Activated CD4-positive, alpha-beta T cell treated with anti-CD3 and anti-CD28 coated beads, Interleukin-2, Interleukin-4, amounts not matched to agents 100 ng/mL and 50 ng/mL, durations not matched to agents 16 hours and 8 hours (primary cell): Measurements from ENCODE around the gene IL16.
"Not testable (repeated sequence)": the region's sequence is repeated elsewhere in the genome, so short reads cannot be mapped to it uniquely, and the experiment has no call there.

Source experiments
- DNase-seq: peaks from one replicate; pipeline ENCODE4 v3.0.0-alpha.2; 2020; ENCODE audit warnings: low spot score

The IL16 gene

DNA sequence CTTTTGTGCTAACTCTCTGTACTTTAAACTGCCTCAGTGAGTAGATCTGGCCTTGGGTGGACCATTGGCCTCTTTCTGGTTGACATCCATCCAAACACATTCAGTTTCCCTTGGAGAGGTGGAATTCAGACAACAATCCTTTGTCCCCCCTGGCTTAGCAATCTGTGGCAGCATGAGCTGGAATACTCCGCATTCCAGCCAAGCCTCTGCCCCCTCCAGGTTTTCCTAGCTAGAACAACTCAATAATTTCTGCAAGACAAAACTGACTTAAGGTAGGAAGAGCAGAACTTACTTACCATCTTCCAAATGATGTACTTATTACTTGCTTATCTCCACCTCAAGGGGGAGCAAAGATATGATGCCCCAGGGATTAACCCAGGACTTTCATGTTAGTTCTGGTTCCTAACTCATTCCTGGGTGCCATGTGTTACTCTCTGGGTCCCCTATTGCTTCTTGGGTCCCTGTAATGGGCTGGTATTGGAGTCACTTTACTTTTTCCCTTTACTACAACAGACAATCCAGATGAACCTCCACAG is 21.8 kb upstream of the IL16 start:
- no peak for DNase-seq

DNA sequence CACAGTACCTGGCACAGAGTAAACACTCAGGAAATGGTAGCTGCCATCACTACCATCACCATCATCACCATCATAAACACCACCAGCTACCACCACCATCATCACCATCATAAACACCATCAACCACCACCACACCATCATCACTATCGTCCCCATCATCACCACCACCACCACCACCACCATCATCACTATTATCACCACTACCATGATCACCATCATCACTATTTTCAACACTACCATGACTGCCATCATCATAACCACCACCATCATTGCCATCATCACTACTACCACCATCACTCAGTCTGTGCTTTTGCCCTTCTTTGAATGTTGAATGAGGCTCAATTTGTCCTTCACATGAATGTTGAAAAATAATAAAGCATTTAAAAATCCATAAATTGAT is 21.2 kb upstream of the IL16 start:
- DNase-seq = no peak

DNA sequence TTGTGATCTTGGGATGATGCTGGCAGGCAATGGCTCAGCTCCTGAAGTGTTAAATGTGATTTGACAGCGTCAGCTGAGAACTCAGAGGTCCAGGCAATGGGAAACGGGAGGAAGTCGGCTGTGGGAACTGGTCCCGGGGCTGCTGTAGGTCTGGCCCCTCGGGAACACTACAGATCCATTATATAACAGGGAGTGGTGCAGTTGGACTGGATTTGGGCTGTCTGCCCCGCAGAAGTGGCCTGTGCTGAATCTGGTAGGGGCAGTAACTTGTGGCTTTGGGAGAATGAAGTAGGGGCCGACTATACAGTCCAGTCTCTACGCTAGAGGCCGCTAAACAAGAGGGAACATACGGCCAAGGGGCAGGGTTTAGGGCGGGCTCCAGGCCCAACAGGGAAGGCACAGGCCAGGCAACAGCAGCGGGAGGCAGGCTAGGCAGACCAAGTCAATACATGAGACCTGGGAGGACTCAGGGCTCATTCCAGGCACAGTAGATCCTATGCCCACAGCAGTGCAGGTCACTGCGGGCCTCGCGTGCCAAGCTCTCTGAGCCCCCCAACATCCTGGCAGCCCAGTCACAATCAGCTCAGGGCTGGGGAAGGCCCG is 20.3 kb upstream of the IL16 start:
- DNase-seq = no peak

DNA sequence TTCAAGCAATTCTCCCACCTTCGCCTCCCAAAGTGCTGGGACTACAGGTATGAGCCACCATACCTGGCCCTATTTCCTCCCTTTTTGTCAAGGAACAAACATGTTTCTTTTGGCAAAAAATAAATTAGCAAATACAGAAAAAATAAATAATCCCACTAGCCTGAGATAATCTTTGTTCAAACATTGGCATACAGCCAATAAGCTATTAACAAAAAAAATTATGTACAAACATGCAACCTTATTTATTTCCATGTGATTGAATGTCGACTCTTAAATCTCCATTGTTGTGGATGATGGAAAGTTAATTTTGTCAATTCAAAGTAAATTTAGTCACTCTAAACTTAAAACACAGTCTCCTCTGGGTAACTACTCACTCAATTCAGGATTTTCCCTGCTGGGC is 18.3 kb upstream of the IL16 start:
- DNase-seq = no peak

DNA sequence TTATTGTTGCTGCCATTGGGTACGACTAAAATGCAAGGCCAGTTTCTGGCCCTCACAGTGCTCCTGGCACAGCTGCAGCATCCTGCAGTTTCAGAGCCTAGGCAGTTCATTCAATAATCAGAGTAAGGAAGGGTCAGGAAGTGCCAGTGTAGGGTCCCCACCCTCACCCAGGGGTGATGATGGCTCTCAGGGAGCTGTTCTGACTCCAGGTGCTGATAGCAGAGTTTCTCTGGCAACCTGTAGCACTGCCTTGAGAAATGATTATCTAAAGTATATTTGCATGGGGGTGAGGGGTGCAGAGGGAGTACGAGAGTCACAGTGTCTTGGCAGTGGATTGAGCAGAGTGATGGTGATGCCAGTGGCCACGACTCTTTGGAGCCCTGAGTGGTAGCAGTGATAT is 15.5 kb upstream of the IL16 start:
- no peak for DNase-seq

DNA sequence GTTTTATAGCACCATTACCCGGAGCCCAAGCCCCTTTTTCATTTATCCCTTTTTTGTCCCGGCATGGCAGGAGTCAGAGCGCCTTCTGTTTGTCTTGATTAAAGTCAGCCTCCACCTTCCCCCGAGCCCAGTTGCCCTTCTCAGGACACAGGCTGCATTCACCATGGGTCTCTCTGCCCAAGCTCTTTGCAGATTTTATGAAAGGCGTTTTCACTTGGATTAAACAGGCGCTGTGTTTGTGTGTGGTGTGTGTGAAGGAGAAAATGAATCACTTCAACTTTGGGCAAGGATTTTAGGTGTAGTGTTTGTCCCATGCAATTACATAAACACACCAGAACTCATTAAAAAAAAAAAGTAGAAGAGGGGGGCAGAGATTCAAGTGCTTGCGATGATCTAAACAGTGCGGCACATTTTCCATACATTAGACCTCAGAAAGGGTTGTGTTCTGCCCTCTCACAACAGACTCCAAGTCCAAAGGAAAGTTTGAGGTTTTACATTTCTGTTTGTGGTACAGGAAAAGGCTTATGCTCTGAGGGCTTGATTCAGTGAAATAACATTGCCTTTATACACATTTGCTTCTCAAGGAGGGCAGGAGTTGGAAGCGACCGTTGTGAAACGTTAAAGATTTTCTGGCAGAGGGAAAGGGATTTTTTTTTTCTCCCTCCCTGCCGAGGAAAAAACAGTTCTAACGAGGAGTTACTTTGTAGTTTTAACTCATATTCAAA is 14.5 kb upstream of the IL16 start:
- no peak for DNase-seq

DNA sequence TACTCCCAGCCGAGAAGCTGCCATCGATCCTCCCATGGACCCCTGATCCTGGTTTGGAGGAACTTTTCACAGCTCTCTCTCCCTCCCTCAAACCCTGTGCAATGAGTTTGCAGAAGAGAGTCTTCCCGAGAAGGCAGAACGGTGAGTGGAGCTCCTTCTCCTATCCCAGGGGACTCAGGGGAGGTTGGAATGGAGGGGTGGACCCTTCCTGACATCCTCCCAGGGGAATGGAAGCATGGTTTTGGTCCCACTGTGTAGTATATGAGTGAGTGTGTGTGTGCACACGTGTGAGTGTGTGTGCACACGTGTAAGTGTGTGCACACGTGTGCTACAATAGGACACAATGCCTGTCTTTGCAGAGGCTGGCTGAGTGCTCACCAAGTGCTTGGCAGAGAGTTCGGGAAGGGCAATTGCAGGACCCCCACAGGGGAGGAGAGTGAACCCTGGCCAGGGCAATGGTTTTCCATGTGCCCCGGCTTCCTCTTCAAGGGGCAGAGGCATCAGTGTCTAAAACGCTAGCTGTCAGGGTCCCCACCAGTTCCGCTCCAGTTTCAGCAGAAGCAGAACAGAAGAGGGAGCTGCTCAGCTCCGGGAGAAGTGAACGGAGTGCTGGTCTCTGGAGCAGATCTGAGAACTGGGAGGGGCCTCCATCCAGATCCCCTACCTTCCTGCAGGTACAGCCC is 13.8 kb upstream of the IL16 start:
- no peak for DNase-seq

DNA sequence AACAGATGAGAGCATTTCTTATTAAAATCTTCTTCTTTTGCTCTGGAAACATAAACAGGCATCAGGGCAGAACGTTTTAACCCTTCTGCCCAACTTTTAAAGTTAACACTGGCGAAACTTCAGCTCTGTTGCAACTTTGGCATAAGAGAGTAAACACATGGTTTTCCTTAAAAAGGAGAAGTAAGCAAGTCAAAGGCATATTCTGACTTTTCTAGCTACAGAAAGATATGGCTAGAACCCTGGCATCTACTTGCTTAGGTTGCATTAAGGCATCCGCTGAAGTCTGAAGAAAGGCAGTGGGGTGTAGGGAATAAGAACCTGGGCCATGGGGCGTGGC is 13.3 kb upstream of the IL16 start:
- DNase-seq = no peak

DNA sequence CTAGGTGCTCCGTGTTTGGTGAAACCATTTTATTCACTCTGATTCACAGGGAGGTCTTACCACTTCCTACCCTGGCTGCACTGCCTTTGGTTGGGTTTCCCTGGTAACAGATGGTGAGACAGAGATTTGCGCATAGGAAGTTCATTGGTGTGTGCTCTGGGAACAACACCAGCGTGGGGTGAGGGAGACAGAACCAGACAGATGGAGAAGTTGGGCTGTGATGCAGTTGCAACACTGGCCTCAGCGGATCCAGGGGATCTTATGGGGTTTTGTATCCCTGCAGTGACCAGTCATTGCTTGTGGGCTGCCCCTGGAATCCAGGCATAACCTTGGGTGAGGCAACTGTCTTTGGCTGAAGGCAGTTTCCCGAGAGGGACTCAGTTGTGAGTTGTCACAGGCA is 12.5 kb upstream of the IL16 start:
- no peak for DNase-seq

DNA sequence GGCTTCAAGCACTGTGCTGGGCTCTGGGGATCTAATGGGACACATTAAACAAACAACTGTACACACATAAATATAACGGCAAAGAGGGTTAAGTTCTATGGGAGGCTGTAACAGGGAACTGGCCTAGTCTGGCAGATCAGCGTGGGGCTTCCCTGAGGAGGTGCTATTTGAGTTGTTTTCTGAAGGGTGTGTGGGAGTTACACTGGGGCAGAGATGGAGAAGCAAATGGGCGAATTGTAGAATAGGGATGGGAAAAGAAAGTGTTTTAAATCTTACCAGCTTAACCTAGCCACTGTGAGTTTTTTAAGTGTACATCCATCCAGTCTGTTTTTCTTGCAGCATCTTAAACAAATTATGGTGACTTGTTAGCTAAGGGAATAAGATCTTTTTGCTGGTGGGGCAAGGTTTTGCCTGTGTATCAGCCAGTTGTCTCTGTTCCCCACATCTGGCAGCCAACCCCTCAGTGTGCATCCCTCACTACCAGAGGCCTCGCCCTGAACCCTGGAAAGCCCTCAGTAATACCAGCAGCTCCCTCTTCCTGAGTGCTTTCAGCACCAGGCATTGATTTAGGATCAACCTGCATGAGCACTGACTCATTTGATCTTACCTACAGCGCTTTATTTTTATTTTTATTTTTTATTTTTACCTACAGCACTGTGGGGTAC is 10.9 kb upstream of the IL16 start:
- no peak for DNase-seq

DNA sequence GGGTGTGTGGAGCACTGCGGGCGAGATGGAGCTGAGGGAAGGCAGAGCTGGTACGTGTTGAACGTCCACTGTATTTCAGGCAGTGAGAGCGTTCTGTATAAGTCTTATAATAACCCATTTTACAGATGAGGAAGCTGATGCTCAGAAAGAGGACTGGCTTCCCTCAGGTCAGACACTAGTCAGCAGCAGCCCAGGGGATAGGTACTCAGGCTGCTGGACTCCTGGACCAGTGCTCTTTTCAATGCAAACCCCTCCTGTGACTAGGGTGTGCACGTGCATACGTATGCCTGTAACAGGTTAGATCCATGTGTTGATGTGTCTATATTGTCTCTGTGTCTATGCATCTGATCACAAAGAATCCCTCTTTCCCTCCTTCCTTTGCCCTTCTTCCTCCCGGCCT is 8.3 kb upstream of the IL16 start:
- DNase-seq = no peak

DNA sequence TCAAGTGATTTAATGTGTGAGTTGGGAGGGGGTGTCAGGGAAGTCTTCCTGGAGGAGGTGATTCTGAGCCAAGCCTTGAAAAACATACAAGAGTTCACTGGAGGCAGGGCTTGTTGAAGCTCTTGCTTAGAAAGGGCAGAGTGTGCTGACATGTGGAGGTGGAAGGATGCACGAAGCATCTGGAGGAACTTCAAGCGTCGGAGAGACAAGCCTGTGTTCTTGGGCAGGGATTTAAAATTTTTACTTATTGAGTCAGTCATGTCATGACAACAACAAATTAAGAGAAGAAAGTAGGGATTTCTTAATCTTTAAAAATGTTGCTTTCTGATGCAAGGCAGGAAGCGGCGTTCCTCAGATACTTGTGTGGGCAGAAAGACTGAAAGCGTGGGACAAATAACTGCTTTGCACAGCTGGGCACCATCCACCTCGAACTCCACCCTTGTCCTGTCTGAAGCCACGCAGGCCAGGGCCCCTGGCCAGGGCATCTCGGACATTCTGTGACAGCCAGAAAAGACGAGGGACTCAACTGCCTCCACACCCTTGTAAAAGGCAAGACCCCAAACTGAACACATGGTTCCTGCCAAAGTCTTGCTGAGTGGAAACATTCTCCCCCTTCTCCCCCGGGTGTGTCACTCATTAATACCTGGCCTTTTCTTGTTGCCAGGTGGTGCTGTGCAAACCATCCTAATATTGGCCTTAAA is 6.9 kb upstream of the IL16 start:
- no peak for DNase-seq

DNA sequence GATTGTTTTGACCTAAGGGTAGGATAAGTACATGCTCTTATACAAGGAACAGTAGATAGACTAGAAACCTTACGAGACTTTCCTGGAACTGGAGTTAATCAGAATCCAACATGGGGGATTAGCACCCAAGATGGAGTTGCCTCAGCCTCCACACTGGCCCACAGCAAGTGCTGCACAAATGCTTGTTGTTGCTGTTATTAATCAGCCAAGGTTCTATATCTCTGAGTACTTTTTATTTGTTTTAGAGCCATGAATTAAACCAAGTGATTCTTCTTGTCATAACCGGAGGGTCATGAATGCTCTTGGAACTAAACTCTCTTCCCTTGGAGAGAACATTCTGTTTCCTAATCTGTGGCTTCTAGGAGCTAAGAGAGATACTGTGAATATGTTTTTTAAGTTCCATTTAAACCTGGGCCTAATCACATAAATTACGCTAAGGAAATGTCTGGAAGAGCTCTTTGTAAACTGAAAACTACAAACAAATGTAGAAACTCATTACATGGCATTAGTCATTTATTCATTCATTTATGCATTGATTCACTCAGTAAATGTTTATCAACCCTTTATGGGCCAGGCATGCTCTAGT is 5.7 kb upstream of the IL16 start:
- DNase-seq = no peak

DNA sequence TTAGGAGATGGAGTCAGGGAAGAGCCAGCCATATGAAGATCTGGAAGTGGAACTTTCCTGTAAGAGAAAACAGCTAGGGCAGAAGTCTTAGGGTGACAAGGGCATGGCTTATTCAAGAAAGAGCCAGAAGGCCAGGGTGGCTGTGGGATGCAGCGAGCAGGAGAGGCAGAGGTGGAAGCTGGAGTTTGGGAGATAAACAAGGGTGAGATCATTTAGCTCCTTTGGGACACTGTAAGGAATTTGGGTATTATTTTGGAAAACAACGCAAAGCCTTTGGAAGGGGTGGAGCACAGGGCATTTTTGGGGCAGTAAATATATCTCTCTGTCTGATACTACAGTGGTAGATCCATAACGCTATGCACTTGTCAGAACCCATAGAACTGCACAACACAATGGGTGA is 5.0 kb upstream of the IL16 start:
- no peak for DNase-seq

DNA sequence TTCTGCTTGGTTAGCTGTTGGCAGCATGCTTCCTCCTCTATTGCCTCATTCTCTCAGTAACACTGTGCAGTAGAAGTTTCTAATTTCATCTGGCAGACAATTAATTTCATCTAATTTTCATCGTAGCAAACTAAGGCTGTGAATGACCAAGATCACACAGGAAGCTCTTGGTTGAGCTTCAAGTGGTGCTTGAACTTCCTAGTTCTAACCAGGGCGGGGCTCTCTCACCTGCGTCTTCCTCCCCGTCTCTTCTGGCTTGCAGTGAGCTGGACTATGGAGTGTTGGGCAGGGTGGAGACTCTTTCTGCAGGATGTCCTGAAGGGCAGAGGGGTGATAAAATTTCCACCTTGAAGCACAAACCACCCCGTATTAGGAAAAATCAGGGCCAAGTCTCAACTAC is 2.0 kb upstream of the IL16 start:
- DNase-seq = no peak

DNA sequence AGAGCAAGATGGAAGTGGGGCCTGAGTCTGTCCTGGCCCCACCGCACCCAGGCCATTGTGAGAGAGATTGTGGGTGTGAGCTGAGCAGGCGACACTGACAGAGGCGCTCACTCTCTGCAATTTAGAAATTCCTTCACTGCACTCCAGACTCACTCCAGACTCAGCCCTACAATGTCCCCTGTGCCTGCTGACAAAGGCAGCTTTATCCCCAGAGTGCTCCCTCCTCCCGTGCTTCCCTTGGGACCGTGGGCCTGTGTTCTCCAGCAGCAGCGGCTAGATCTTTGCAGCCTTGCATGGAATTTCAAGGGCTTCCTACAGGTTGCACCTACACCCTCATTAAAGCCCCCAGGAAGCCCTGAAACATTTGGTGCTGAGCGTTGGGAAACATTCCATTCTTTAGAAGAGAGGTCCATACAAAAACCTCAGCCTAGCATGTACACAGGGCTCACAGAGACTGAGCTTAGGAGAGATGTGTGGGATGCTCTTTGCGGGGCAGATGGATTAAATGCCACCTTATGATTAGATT is 1.3 kb upstream of the IL16 start:
- no peak for DNase-seq

DNA sequence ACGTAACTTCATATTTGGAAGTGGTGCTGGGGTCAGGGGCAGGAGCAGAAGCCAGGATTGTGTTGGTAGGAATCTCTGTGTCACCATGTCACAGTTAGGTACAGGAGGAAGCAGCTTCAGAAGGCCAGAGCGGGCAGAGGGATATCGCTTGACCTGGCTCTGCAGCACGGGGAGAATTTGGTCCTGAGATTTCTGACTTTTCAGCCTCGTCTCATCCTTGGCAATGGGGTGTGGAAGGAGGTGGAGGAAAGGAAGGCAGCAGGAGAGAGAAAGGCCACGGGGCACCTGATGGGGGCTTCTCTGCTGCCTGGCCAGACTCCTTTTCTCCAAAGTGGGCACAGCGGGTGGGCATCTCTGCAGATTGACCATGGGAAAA is 564 bp downstream of the IL16 start:
- DNase-seq = no peak

DNA sequence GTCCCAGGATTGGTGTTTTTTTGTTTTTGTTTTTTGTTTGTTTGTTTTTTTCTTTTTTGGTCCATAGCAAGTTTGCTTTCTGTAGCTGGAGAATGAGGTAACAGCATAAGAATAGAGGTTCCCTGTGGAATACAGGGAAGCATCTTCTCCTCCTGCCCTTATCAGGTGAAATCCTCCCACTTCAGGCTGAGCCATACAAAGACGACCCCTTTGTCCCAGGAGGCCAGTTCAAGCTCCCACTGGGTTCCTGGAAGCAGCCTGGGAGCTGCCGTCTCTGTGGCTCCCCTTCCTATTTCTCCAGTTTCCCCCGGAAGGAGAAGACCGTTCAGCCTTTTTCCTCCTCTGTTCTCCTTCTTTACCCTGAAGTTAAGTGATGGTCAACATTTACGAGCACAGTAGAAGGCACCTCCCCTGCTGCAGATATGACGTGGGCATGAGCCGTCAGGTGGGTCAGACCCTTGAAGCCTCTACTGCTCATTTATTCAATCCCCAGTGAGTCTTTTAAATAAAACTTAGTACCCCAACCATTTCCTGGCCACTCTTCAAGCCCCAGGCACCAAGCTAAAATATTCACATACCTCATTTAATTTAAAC is 1.1 kb downstream of the IL16 start:
- DNase-seq = no peak

DNA sequence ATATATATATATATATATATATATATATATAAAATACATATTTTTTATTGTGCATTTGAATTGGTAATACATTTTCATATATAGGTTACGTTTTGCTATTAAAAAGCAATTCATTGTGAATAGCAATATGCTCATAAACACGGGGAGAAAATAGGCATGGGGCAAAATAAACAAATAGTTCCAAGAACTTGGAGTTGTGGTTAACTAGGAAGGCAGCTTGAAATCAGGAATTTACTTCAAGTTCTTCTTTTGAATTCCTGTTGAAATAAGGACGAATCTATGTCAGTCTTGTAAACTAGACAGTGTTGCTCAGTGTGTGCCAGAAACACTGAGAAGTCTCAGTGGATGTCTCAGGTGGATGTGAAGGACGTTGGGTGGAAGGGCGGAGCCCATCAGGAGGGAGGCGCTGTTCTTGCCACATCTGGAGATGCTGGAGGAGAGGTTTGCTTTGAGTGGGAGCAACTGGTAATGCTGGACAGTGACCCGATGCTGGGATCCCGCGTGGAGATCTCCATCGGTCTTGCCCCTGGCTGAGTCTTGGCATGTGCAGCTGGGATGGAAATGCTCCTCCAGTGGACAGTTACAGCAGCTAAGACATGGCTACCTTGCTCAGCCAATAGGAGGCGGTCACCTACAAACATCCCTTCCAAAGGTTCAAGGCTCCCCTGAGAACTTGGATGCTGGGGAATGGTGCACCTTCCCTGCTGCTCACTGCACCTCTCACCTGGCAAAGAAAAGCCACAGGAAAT is 2.5 kb downstream of the IL16 start:
- DNase-seq = no peak

DNA sequence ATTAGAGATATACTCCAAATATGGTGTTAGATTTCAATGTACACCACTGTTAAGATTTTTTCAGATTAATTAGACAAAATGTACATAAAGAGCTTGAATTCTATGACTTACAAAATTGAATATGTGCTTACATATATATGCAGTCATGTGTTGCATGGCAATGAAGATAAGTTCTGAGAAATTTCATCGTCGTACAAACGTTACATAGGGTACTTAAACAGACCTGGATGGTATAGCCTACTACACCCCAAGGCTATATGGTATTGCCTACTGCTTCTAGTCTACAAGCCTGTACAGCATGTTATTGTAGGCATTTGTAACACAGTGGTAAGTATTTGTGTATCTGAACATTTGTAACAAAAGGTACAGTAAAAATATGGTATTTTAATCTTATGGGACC is 9.3 kb downstream of the IL16 start:
- DNase-seq = no peak

DNA sequence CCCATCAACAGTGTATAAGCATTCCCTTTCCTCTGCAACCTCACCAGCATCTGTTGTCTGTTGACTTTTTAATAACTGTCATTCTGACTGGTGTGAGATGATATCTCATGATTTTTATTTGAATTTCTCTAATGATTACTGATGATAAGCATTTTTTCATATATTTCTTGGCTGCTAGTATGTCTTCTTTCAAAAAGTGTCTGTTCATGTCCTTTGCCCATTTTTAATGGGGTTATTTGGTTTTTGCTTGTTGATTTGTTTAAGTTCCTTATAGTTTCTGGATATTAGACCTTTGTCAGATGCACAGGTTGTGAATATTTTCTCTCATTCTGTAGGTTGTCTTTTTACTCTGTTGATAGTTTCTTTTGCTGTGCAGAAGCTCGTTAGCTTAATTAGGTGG is 11.3 kb downstream of the IL16 start:
- DNase-seq = not testable (repeated sequence)
